Suprapubic skin (tissue), 4 donors: ENCODE results near the gene SPSB3. TPM values are rescaled to one million over a fixed set of nuclear protein-coding genes. Genes with fewer than 3 reads are reported as not detected.
A peak's percentile ranks its signal among the peaks of the same experiment; 100 is the strongest.

ENCODE experiments used
- DNase-seq, 2 donors: peaks; one replicate each; pipeline ENCODE4 v3.0.0-alpha.2; 2019; ENCODE audit warnings: low spot score in 2 of 2
- H3K27ac ChIP-seq: fragments of 200-600 bp; sonication (generic); one replicate; pipeline ENCODE4 v1.5.1; 2019
- H3K27me3 ChIP-seq: fragments of 200-600 bp; sonication (generic); one replicate; pipeline ENCODE4 v1.5.1; 2019
- H3K36me3 ChIP-seq: fragments of 200-600 bp; sonication (generic); one replicate; pipeline ENCODE4 v1.5.1; 2019
- H3K4me1 ChIP-seq: fragments of 200-600 bp; sonication (generic); one replicate; pipeline ENCODE4 v1.5.1; 2019
- H3K4me3 ChIP-seq: fragments of 200-600 bp; sonication (generic); one replicate; pipeline ENCODE4 v1.5.1; 2019; ENCODE audit warnings: mild to moderate bottlenecking
- H3K9me3 ChIP-seq: fragments of 200-600 bp; sonication (generic); one replicate; pipeline ENCODE4 v1.5.1; 2019
- EP300 ChIP-seq: sonication (generic); formaldehyde crosslinking; IDR thresholded peaks from one replicate; pipeline ENCODE4 v1.6.1; 2017; ENCODE audit warnings: antibody characterized with exemption
- POLR2A ChIP-seq, 2 donors: fragments of 450-650 bp; IDR thresholded peaks; one replicate each; pipeline ENCODE4 v1.6.1; 2017; ENCODE audit warnings: antibody characterized with exemption in 2 of 2, mild to moderate bottlenecking in 2 of 2, moderate library complexity in 2 of 2
- POLR2AphosphoS5 ChIP-seq, 3 donors: sonication (generic); formaldehyde crosslinking; IDR thresholded peaks; one replicate each; pipeline ENCODE4 v1.6.1; 2017; ENCODE audit warnings: antibody characterized with exemption in 3 of 3
- WGBS: methylation state at CpG from one replicate; pipeline ENCODE4 v1.1.5; 2018; 5-methylcytosine and 5-hydroxymethylcytosine counted together
- total RNA-seq, 4 donors: library from RNA; depleted of rRNA; stranded (reverse); fragments of >200 nt; gene quantifications; one replicate each; pipeline ENCODE4 v1.1.0, GENCODE V29; 2016
- TF ChIP-seq, protein P1 (sequence below), 2 donors: fragments of 200-600 bp in 1 of 2; fragments of 450-650 bp in 1 of 2; sonication (generic) in 1 of 2; IDR thresholded peaks; one replicate each; pipeline ENCODE4 v1.5.1; 2016 to 2019; ENCODE audit warnings: antibody characterized with exemption in 2 of 2, mild to moderate bottlenecking in 1 of 2, moderate library complexity in 1 of 2

Gene SPSB3
- total RNA-seq, 4 donors from 2014 or later = 124 to 205 (median 156) TPM

DNA sequence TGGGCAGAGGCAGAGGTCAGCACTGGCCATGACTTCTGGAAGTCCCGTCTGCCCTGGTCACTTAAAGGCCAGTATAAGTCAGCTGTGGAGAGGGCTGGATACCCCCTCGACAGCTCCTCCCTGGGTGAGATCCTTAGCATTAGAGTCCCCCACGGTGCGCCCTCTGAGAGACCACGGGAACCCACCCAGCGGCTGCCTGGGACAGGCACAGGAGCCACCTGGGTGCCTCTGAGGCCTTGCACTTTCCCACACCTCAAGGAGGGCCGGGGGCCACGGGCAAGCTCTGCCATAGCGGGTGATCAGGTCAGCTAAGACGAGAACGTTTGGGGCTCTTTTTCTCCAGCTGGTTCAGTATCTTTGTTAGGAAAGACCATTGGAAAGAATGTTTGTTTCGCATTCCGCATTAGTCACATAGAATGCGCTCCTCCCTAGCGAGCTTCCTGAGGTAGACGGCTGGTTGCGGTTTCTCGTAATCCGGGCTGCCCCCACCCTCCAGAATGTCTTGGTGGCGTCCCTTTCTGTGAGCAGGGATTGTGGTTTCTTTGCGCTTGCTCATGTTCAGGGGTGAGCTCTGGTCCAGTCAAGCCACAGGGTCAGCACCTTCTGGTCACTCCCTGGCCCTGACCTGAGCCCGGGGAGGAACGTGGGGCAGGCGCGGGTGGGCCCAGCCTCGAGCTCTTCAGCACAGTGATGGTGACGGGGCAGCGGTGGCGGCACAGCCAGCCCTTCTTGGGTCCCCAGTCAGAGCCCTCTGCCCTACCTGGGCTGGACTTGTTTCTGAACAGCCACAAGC is 36.3 kb downstream of the SPSB3 start:
- no peak for TF ChIP-seq POLR2A (IDR thresholded peaks at IDR 0.05)
- TF ChIP-seq EP300 = no peak
- no peak for TF ChIP-seq POLR2AphosphoS5 (IDR thresholded peaks at IDR 0.05)
- Histone ChIP-seq H3K27me3 (no peaks in the 10 kb centered on the region), H3K9me3 (no peaks in the 10 kb centered on the region), H3K4me1 (no peaks in the 10 kb centered on the region), H3K36me3 (peaks cover 89% of the 10 kb centered on the region), H3K4me3 (no peak overlapping the region), H3K27ac (peak overlapping the region; percentile 36)
- WGBS = 89% methylated on average over 26 of the region's 29 CpGs
- no peak for DNase-seq

DNA sequence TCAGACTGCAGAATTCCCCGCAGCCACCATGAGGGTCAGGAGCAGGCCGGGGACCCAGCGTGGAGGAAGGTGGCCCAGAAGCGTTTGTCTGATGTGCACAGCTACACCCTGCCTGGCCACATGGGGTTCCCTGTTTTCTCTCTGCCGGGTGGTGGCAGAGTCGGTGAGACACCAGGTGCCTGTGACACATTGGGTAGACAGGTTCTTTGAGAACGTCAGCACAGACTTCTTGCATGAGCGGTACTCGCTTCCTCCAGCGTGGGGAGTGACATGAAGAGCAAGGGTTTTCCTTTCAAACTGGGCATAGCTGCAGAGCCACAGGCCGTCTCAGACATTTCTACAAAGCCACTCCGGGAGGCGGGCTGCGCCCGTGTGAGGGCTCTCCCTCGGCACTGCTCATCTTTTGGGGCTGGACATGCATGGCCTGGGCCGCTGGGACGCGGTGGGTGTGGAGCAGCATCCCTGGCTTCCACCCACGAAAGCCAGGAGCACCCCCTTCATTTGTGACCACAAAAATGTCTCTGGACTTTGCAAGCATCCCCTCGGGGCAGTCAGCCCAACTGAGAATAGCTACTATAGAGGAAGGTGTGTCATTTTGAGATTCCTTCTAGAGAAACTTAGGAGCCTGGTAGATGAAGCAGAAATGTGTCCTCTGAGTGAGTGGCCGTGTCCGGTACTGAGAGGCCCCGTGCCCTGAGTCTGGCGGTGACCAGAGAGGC is 37.0 kb downstream of the SPSB3 start:
- WGBS = 91% methylated on average over 20 of the region's 25 CpGs
- no peaks in the 10 kb centered on the region for H3K4me1 ChIP-seq
- DNase-seq = no peak
- H3K27me3 ChIP-seq = no peaks in the 10 kb centered on the region
- H3K36me3 ChIP-seq = peaks cover 89% of the 10 kb centered on the region
- H3K9me3 ChIP-seq = no peaks in the 10 kb centered on the region
- peak overlapping the region; percentile 36 for H3K27ac ChIP-seq
- H3K4me3 ChIP-seq = no peak overlapping the region
- no peak for TF ChIP-seq POLR2AphosphoS5 (IDR thresholded peaks at IDR 0.05)
- TF ChIP-seq, protein P1, sequence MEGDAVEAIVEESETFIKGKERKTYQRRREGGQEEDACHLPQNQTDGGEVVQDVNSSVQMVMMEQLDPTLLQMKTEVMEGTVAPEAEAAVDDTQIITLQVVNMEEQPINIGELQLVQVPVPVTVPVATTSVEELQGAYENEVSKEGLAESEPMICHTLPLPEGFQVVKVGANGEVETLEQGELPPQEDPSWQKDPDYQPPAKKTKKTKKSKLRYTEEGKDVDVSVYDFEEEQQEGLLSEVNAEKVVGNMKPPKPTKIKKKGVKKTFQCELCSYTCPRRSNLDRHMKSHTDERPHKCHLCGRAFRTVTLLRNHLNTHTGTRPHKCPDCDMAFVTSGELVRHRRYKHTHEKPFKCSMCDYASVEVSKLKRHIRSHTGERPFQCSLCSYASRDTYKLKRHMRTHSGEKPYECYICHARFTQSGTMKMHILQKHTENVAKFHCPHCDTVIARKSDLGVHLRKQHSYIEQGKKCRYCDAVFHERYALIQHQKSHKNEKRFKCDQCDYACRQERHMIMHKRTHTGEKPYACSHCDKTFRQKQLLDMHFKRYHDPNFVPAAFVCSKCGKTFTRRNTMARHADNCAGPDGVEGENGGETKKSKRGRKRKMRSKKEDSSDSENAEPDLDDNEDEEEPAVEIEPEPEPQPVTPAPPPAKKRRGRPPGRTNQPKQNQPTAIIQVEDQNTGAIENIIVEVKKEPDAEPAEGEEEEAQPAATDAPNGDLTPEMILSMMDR (IDR thresholded peaks at IDR 0.05) = no peak

DNA sequence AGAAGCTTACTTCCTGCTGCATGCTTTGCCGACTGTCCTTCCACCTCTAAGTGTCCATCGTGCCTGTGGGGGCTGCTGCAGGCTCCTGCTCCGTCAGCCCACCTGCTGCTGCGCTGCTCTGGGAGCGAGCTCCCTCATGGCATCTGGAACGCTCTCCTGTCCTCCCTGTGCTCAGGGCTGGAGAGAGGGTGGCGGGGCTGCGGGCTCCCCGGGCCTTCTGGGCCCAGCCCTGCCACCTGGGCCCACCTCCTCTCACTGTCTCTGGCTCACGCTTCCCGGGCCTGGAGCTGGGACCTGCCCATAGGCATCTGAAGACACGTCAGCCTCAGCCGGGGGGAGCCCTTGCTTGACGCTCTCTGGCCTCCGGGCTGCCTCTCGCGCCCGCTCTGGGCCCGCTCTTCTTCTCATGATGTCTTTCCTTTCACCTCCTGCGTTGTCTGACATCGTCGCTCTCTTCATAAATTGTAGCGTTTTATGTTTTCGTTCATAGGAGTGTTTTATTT is 38.0 kb downstream of the SPSB3 start:
- 92% methylated on average over 18 of the region's 24 CpGs for WGBS
- Histone ChIP-seq H3K4me3 (no peak overlapping the region), H3K36me3 (peaks cover 80% of the 10 kb centered on the region), H3K9me3 (no peaks in the 10 kb centered on the region), H3K27ac (no peak overlapping the region), H3K27me3 (no peaks in the 10 kb centered on the region), H3K4me1 (no peaks in the 10 kb centered on the region)
- DNase-seq = no peak
- TF ChIP-seq POLR2A (IDR thresholded peaks at IDR 0.05) = no peak
- TF ChIP-seq, protein P1 (IDR thresholded peaks at IDR 0.05) = no peak
- no peak for TF ChIP-seq EP300
- TF ChIP-seq POLR2AphosphoS5 (IDR thresholded peaks at IDR 0.05) = no peak

DNA sequence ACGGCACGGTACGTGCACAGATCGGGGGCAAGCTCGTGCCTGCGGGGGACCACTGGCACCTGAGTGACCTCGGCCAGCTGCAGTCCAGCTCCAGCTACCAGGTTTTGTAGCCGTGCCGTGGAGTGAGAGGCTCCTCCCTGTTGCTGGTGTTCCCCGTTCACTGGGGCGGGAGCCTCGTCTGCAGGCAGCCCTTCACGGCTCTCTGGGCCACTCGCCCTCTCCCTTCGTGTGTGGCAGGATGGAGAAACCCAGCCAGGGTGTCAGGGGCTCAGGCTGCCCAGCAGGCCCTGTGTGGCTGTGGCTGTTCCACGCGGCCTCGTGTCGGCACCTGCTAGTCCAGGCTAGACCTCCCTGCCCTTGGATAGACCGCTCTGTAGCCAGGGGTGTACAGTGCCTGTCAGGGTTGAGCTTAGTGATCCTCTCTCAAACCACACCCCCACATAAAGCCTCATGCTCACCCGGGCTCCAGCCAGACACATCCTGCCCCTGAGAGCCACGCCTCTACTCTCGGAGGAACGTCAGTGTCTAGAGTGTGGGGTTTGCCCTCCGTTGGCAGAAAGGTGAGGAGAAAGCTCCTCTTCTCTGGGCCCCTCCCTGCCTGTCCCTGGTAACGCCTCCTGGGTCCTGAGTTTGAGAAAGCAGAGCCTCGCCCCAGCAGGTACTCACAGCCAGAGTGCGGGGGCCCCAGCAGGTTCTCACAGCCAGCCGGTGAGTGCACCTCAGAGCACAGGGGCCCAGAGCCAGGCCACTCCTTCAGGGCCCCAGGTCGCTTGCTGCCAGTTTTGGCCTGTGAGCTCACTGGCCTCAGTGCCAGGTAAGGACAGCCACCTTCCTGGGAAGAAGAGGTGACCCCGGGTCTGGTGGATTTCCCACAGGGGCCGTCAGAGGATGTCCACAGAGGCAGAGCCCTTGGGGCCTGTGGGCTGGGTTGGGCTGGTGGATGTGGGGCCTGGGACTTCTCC is 38.7 kb downstream of the SPSB3 start:
- Histone ChIP-seq H3K4me1 (no peaks in the 10 kb centered on the region), H3K4me3 (no peak overlapping the region), H3K9me3 (no peaks in the 10 kb centered on the region), H3K27me3 (no peaks in the 10 kb centered on the region), H3K36me3 (peaks cover 73% of the 10 kb centered on the region), H3K27ac (no peak overlapping the region)
- 92% methylated on average over 12 of the region's 32 CpGs for WGBS
- DNase-seq = no peak
- TF ChIP-seq POLR2AphosphoS5 (IDR thresholded peaks at IDR 0.05) (no peak), EP300 (no peak), POLR2A (IDR thresholded peaks at IDR 0.05) (no peak)
- TF ChIP-seq, protein P1 (IDR thresholded peaks at IDR 0.05) = no peak

DNA sequence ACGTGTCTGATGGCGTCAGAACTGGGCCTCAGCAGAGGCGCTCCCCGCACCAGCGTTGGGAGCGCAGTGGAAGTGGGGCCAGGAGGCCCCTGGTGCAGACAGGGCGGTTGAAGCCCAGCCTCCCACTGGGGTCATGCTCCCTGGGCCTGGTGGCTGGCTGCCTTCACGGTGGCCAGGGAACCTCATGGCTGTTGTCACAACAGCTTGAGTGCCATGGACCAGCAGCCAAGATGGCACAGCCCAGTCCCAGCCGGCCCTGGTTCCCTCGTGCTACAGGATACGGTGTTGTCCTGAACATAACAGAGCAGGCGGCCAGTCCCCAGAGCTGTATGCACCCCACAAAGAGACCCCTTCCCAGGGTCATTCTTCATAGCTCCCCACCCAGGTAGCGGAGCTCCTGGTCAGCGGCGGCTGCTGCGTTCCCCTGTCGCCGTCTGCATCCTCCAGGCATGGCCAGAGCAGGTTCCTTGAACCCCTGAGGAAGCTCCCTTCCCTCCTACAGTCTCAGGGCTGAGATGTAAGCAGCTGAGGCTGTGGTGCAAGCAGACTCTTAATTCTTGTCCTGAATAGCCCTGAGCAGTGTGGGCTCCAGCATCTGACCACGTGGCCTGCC is 40.7 kb downstream of the SPSB3 start:
- peaks cover 53% of the 10 kb centered on the region for H3K36me3 ChIP-seq
- H3K4me1 ChIP-seq = no peaks in the 10 kb centered on the region
- H3K27me3 ChIP-seq = no peaks in the 10 kb centered on the region
- H3K27ac ChIP-seq = no peak overlapping the region
- no peak overlapping the region for H3K4me3 ChIP-seq
- no peak for DNase-seq
- no CpG with 5 or more reads among the region's 19 CpGs for WGBS
- TF ChIP-seq, protein P1 (IDR thresholded peaks at IDR 0.05) = no peak
- no peak for TF ChIP-seq POLR2AphosphoS5 (IDR thresholded peaks at IDR 0.05)
- TF ChIP-seq EP300 = no peak
- no peak for TF ChIP-seq POLR2A (IDR thresholded peaks at IDR 0.05)
- H3K9me3 ChIP-seq = no peaks in the 10 kb centered on the region
